ENCODE measurements around the gene HS2ST1.

The HS2ST1 gene

GRCh38 chr1:86915737-86916235 is 1.4 kb downstream of the HS2ST1 start:
- no peak for TF ChIP-seq REST (IDR thresholded peaks at IDR 0.05; ENCODE audit: insufficient replicate concordance, low read depth)
- TF ChIP-seq GABPA (IDR thresholded peaks at IDR 0.05; ENCODE audit: low read depth): no peak
- TF ChIP-seq CTCF (IDR thresholded peaks at IDR 0.05; ENCODE audit: insufficient read depth, low read length): no peak
- no peak for TF ChIP-seq SPI1 (IDR thresholded peaks at IDR 0.05; ENCODE audit: borderline replicate concordance, low read depth)
- no peak for TF ChIP-seq POLR2AphosphoS5 (IDR thresholded peaks at IDR 0.05; ENCODE audit: low read depth)
- Histone ChIP-seq H3K4me3 (replicated peaks; ENCODE audit: insufficient read depth, low read length) (peak overlapping the region; percentile 88), H3K27ac (replicated peaks) (peak overlapping the region; percentile 84; the same call in 1 of the 2 replicates), H3K27me3 (ENCODE audit: insufficient read depth, poor library complexity, severe bottlenecking) (no peaks in the 10 kb centered on the region)
- no peak for DNase-seq (ENCODE audit: low read depth in 1 of 2, low spot score in 1 of 2)

GRCh38 chr1:86916752-86917151 is 2.3 kb downstream of the HS2ST1 start:
- TF ChIP-seq REST (IDR thresholded peaks at IDR 0.05; ENCODE audit: insufficient replicate concordance, low read depth) (no peak), POLR2AphosphoS5 (IDR thresholded peaks at IDR 0.05; ENCODE audit: low read depth) (no peak), CTCF (IDR thresholded peaks at IDR 0.05; ENCODE audit: insufficient read depth, low read length) (no peak), SPI1 (IDR thresholded peaks at IDR 0.05; ENCODE audit: borderline replicate concordance, low read depth) (no peak), GABPA (IDR thresholded peaks at IDR 0.05; ENCODE audit: low read depth) (no peak)
- no peak overlapping the region for H3K27ac ChIP-seq (replicated peaks)
- no peak for DNase-seq (ENCODE audit: low read depth in 1 of 2, low spot score in 1 of 2)
- no peak overlapping the region for H3K4me3 ChIP-seq (replicated peaks; ENCODE audit: insufficient read depth, low read length)
- H3K27me3 ChIP-seq (ENCODE audit: insufficient read depth, poor library complexity, severe bottlenecking): no peaks in the 10 kb centered on the region

- no peaks in the 10 kb centered on the region for H3K27me3 ChIP-seq (ENCODE audit: insufficient read depth, poor library complexity, severe bottlenecking)
- no peak for DNase-seq (ENCODE audit: low read depth in 1 of 2, low spot score in 1 of 2)
Measured at GRCh38 chr1:86922445-86922844, 8.0 kb downstream of the HS2ST1 start.

More at GRCh38 chr1:86922445-86922844, 8.0 kb downstream of the HS2ST1 start:
- no peak overlapping the region for H3K4me3 ChIP-seq (replicated peaks; ENCODE audit: insufficient read depth, low read length)
- no peak for TF ChIP-seq CTCF (IDR thresholded peaks at IDR 0.05; ENCODE audit: insufficient read depth, low read length)
- no peak for TF ChIP-seq POLR2AphosphoS5 (IDR thresholded peaks at IDR 0.05; ENCODE audit: low read depth)
- no peak for TF ChIP-seq REST (IDR thresholded peaks at IDR 0.05; ENCODE audit: insufficient replicate concordance, low read depth)
- no peak for TF ChIP-seq GABPA (IDR thresholded peaks at IDR 0.05; ENCODE audit: low read depth)
- no peak for TF ChIP-seq SPI1 (IDR thresholded peaks at IDR 0.05; ENCODE audit: borderline replicate concordance, low read depth)
- H3K27ac ChIP-seq (replicated peaks): no peak overlapping the region

Measured in HL-60 (cell line).